ENCODE data around the gene DPH1.

Gene DPH1

GRCh38 chr17:2050300-2051060, 20.5 kb downstream of the DPH1 start:
- no peak for DNase-seq (ENCODE audit: low read depth, low spot score)

- DNase-seq (ENCODE audit: low read depth, low spot score): no peak
These were observed 21.3 kb downstream of the DPH1 start for GRCh38 chr17:2051061-2051932.

- DNase-seq (ENCODE audit: low read depth, low spot score): no peak
These were observed 22.1 kb downstream of the DPH1 start for GRCh38 chr17:2051933-2052559.

- DNase-seq (ENCODE audit: low read depth, low spot score): no peak
These were observed 23.7 kb downstream of the DPH1 start for GRCh38 chr17:2053380-2054261.

GRCh38 chr17:2054262-2054511, 24.2 kb downstream of the DPH1 start:
- DNase-seq (ENCODE audit: low read depth, low spot score): no peak

- DNase-seq (ENCODE audit: low read depth, low spot score): no peak
These were observed 24.7 kb downstream of the DPH1 start, which contains the start of gene HIC1 for GRCh38 chr17:2054512-2055291. TSS of gene HIC1 (plus strand) at chr17:2055103. CDS start at chr17:2056691, 1,588 bp downstream.

- DNase-seq (ENCODE audit: low read depth, low spot score): no peak
These were observed 25.6 kb downstream of the DPH1 start for GRCh38 chr17:2055292-2056205.

GRCh38 chr17:2056206-2057174, 26.5 kb downstream of the DPH1 start:
- no peak for DNase-seq (ENCODE audit: low read depth, low spot score)

- DNase-seq (ENCODE audit: low read depth, low spot score): no peak
These were observed 27.3 kb downstream of the DPH1 start for GRCh38 chr17:2057175-2057759.

GRCh38 chr17:2057760-2058585, 28.0 kb downstream of the DPH1 start:
- no peak for DNase-seq (ENCODE audit: low read depth, low spot score)

- DNase-seq (ENCODE audit: low read depth, low spot score): no peak
These were observed 28.9 kb downstream of the DPH1 start for GRCh38 chr17:2058586-2059546.

GRCh38 chr17:2059547-2060384, 29.8 kb downstream of the DPH1 start:
- no peak for DNase-seq (ENCODE audit: low read depth, low spot score)

GRCh38 chr17:2060385-2060658, 30.4 kb downstream of the DPH1 start:
- no peak for DNase-seq (ENCODE audit: low read depth, low spot score)

GRCh38 chr17:2060681-2061440, 30.9 kb downstream of the DPH1 start:
- DNase-seq (ENCODE audit: low read depth, low spot score): no peak

All from brain pericyte (primary cell).